CD14-positive monocyte (primary cell): ENCODE data around the gene PIK3CD. TPM values are rescaled to one million over a fixed set of nuclear protein-coding genes. Genes with fewer than 3 reads are reported as not detected.
A peak's percentile ranks its signal among the peaks of the same experiment; 100 is the strongest.

Source experiments
- DNase-seq, 3 donors: peaks; one replicate each; pipeline ENCODE4 v3.0.0-alpha.2; 2011 to 2022
- H2AFZ ChIP-seq: 2 replicates; pipeline ENCODE4 v1.6.0; 2012; ENCODE audit warnings: mild to moderate bottlenecking, low read depth, low read length, inconsistent platforms; ENCODE audit not compliant: insufficient read depth, poor library complexity, severe bottlenecking
- H3K27ac ChIP-seq, 2 donors: 1 replicate in 1 of 2; 2 replicates in 1 of 2; pipeline ENCODE4 v1.5.1; 2012 to 2013; ENCODE audit warnings: low read length in 2 of 2, control low read depth in 1 of 2, inconsistent platforms in 1 of 2, low read depth in 1 of 2, mild to moderate bottlenecking in 1 of 2
- H3K27me3 ChIP-seq, 2 donors: one replicate each; pipeline versions ENCODE4 v1.6.0 to v1.6.1; 2011 to 2013; ENCODE audit warnings: low read length in 2 of 2; ENCODE audit not compliant: control insufficient read depth in 2 of 2, insufficient read depth in 2 of 2
- H3K36me3 ChIP-seq, 2 donors: replicated peaks in 1 of 2; 1 replicate in 1 of 2; 2 replicates in 1 of 2; pipeline versions ENCODE4 v1.5.1 to v1.6.1; 2012 to 2013; ENCODE audit warnings: low read length in 2 of 2, control low read depth in 1 of 2, inconsistent platforms in 1 of 2, mild to moderate bottlenecking in 1 of 2; ENCODE audit not compliant: insufficient read depth in 2 of 2, control insufficient read depth in 1 of 2
- H3K4me1 ChIP-seq, 2 donors: 1 replicate in 1 of 2; 2 replicates in 1 of 2; pipeline versions ENCODE4 v1.5.1 to v1.6.1; 2012 to 2013; ENCODE audit warnings: low read length in 2 of 2, control low read depth in 1 of 2, inconsistent platforms in 1 of 2, mild to moderate bottlenecking in 1 of 2, moderate library complexity in 1 of 2; ENCODE audit not compliant: insufficient read depth in 2 of 2, control insufficient read depth in 1 of 2
- H3K4me2 ChIP-seq: replicated peaks from 2 replicates; pipeline ENCODE3; 2012; ENCODE audit warnings: low read length, moderate library complexity, mild to moderate bottlenecking; ENCODE audit not compliant: poor library complexity, severe bottlenecking; ENCODE audit errors: extremely low read depth
- H3K4me3 ChIP-seq, 3 experiments: fragments of 200-600 bp in 1 of 3; sonication (generic) in 1 of 3; replicated peaks in 1 of 3; 1 replicate in 2 of 3; 2 replicates in 1 of 3; pipeline ENCODE4 v1.5.1; 2011 to 2013; ENCODE audit warnings: low read length in 3 of 3, mild to moderate bottlenecking in 3 of 3, control low read depth in 2 of 3, low read depth in 2 of 3, inconsistent platforms in 1 of 3, moderate library complexity in 1 of 3
- H3K79me2 ChIP-seq: 2 replicates; pipeline ENCODE4 v1.6.0; 2012; ENCODE audit warnings: mild to moderate bottlenecking, control low read depth, inconsistent platforms, low read length, moderate library complexity; ENCODE audit not compliant: insufficient read depth
- H3K9ac ChIP-seq: 2 replicates; pipeline ENCODE4 v1.6.0; 2017; ENCODE audit warnings: low read length, mild to moderate bottlenecking; ENCODE audit not compliant: insufficient read depth, poor library complexity, severe bottlenecking
- H3K9me3 ChIP-seq, 2 donors: replicated peaks in 1 of 2; 1 replicate in 1 of 2; 2 replicates in 1 of 2; pipeline versions ENCODE4 v1.5.1 to v1.6.1; 2012 to 2013; ENCODE audit warnings: low read length in 2 of 2, control low read depth in 1 of 2; ENCODE audit not compliant: control insufficient read depth in 1 of 2, insufficient read depth in 1 of 2
- H4K20me1 ChIP-seq: 2 replicates; pipeline ENCODE4 v1.6.0; 2012; ENCODE audit warnings: mild to moderate bottlenecking, low read length, control low read depth, moderate library complexity; ENCODE audit not compliant: insufficient read depth
- H3K27ac Mint-ChIP-seq, 7 donors: one replicate each; pipeline ENCODE4 v1.8.0; 2020; ENCODE audit warnings: mild to moderate bottlenecking in 7 of 7, mixed read lengths in 7 of 7, moderate library complexity in 6 of 7, inconsistent platforms in 2 of 7
- H3K27me3 Mint-ChIP-seq, 3 donors: one replicate each; pipeline ENCODE4 v1.8.0; 2021 to 2022; ENCODE audit warnings: low read depth in 3 of 3, mild to moderate bottlenecking in 3 of 3, mixed read lengths in 3 of 3, moderate library complexity in 3 of 3, inconsistent platforms in 1 of 3
- H3K36me3 Mint-ChIP-seq, 2 donors: one replicate each; pipeline ENCODE4 v1.8.0; 2020; ENCODE audit warnings: mixed read lengths in 2 of 2, inconsistent platforms in 1 of 2, mild to moderate bottlenecking in 1 of 2
- H3K4me1 Mint-ChIP-seq: one replicate; pipeline ENCODE4 v1.8.0; 2020; ENCODE audit warnings: mild to moderate bottlenecking, mixed read lengths
- H3K4me3 Mint-ChIP-seq, 2 donors: one replicate each; pipeline ENCODE4 v1.8.0; 2020; ENCODE audit warnings: mild to moderate bottlenecking in 2 of 2, mixed read lengths in 2 of 2, moderate library complexity in 1 of 2
- H3K9me3 Mint-ChIP-seq, 7 donors: one replicate each; pipeline ENCODE4 v1.8.0; 2020 to 2022; ENCODE audit warnings: mixed read lengths in 7 of 7, mild to moderate bottlenecking in 6 of 7, moderate library complexity in 6 of 7, inconsistent platforms in 2 of 7
- CTCF ChIP-seq: fragments of 200-600 bp; IDR thresholded peaks from one replicate; pipeline ENCODE4 v1.8.0; 2022; ENCODE audit warnings: antibody characterized with exemption, mild to moderate bottlenecking
- WGBS: methylation state at CpG from one replicate; pipeline ENCODE4 v1.1.5; 2013; ENCODE audit warnings: missing lambda C conversion rate; ENCODE audit not compliant: insufficient coverage; 5-methylcytosine and 5-hydroxymethylcytosine counted together
- intact Hi-C, 2 donors: fragments of 100-400 bp; cut with micrococcal nuclease; formaldehyde crosslinking; loops; one replicate each; pipeline versions ENCODE4 v1.15.0 to v1.15.1; 2023
- polyA plus RNA-seq, 3 donors: library from polyadenylated mRNA; depleted of rRNA in 1 of 3; unstranded in 2 of 3; stranded (reverse) in 1 of 3; fragments of 300-500 nt in 2 of 3; fragments of >200 nt in 1 of 3; fragmentation: Illumina TruSeq in 2 of 3; gene quantifications; 1 replicate in 2 of 3; 2 replicates in 1 of 3; pipeline ENCODE4 v1.2.3, GENCODE V29; 2012 to 2021

PIK3CD gene
- polyA plus RNA-seq, 3 donors, result 33.2 to 120 (median 52.2) TPM

GRCh38 chr1:9680828-9681227 lies 29.3 kb downstream of the PIK3CD start:
- H3K36me3 Mint-ChIP-seq, result peaks cover 28 to 41% of the 10 kb centered on the region in 2 donors
- DNase-seq, result no peak
- peaks cover 21 to 47% of the 10 kb centered on the region in 2 donors for H3K36me3 ChIP-seq
- WGBS, result 81% methylated on average over 6 of the region's 6 CpGs
- no peaks in the 10 kb centered on the region for H3K9me3 Mint-ChIP-seq
- peak overlapping the region in 5 of 7 donors; percentile 19 to 72 (median 46) for H3K27ac Mint-ChIP-seq
- no peak overlapping the region for H3K9ac ChIP-seq
- no peak overlapping the region for H3K4me2 ChIP-seq
- no peak overlapping the region for H3K4me3 ChIP-seq
- no peak overlapping the region for H3K4me3 Mint-ChIP-seq
- H3K27me3 ChIP-seq, result no peaks in the 10 kb centered on the region
- H3K27ac ChIP-seq, result peak overlapping the region in 1 of 2 donors; percentile 40
- peaks cover 62% of the 10 kb centered on the region for H3K4me1 Mint-ChIP-seq
- H2AFZ ChIP-seq, result no peak overlapping the region
- peaks cover 100% of the 10 kb centered on the region for H4K20me1 ChIP-seq
- TF ChIP-seq CTCF, result no peak
- H3K9me3 ChIP-seq, result no peaks in the 10 kb centered on the region
- H3K27me3 Mint-ChIP-seq, result no peaks in the 10 kb centered on the region
- H3K79me2 ChIP-seq, result peaks cover 100% of the 10 kb centered on the region
- peaks cover 40 to 44% of the 10 kb centered on the region in 2 donors for H3K4me1 ChIP-seq
- intact Hi-C loops, result loop anchor here in 1 of 2 donors (10.0 kb wide), 1 partner anchor 224 kb away; no protein-coding TSS in a partner anchor

GRCh38 chr1:9684801-9685200 lies 33.3 kb downstream of the PIK3CD start:
- H3K36me3 ChIP-seq, result peaks cover 6 to 12% of the 10 kb centered on the region in 2 donors
- no peaks in the 10 kb centered on the region for H3K27me3 ChIP-seq
- Mint-ChIP-seq H3K27me3 (peaks cover 0 to 2% (median 0%) of the 10 kb centered on the region in 3 donors), H3K4me1 (peaks cover 77% of the 10 kb centered on the region), H3K27ac (peak overlapping the region; percentile 38 to 86 (median 76)), H3K9me3 (no peaks in the 10 kb centered on the region), H3K4me3 (no peak overlapping the region), H3K36me3 (peaks cover 10 to 21% of the 10 kb centered on the region in 2 donors)
- TF ChIP-seq CTCF, result no peak
- H3K27ac ChIP-seq, result peak overlapping the region; percentile 27 to 78
- no peak overlapping the region for H2AFZ ChIP-seq
- DNase-seq, result peak in 1 of 3 donors; percentile 45
- WGBS, result no CpG with 5 or more reads among the region's 1 CpG
- no peak overlapping the region for H3K9ac ChIP-seq
- H3K9me3 ChIP-seq, result no peaks in the 10 kb centered on the region
- H3K4me3 ChIP-seq, result peak overlapping the region in 1 of 3 experiments; percentile 25
- H3K4me1 ChIP-seq, result peaks cover 78% of the 10 kb centered on the region in 2 donors
- H3K79me2 ChIP-seq, result peaks cover 99% of the 10 kb centered on the region
- H3K4me2 ChIP-seq, result peak overlapping the region; percentile 11
- H4K20me1 ChIP-seq, result peaks cover 99% of the 10 kb centered on the region
- intact Hi-C loops, result loop anchor here (5.0 to 10.0 kb wide), 3 partner anchors 32 to 220 kb away; partner anchors contain the start of gene PIK3CD (in 2 of the 2)
